HepG2 (cell line): ENCODE measurements around the gene OR2AT4. TPM values are rescaled to one million over a fixed set of nuclear protein-coding genes. Genes with fewer than 3 reads are reported as not detected.
"Not testable (repeated sequence)": the region's sequence is repeated elsewhere in the genome, so short reads cannot be mapped to it uniquely, and the experiment has no call there.

Source experiments
- ATAC-seq: fragments of 200-7000 bp; cut with Tn5 transposase; 3 replicates; pipeline ENCODE4 v1.9.1; 2020; ENCODE audit warnings: mild to moderate bottlenecking, moderate library complexity
- BruUV-seq: library from RNA; stranded (reverse); fragments of 400-500 nt; replicated peaks from 2 replicates; lab custom pipeline; 2021; lab: Mats Ljungman, UMichigan
- CTCF ChIA-PET: fragments of 300-600 bp; formaldehyde crosslinking; extraction: SDS; loops from one replicate; lab custom pipeline; 2021; ENCODE audit warnings: low total read pairs, inconsistent platforms, low intra/inter-chr PET ratio; lab: Yijun Ruan, JAX
- POLR2A ChIA-PET: fragments of 350-600 bp; sonication (Branson Sonifier 250); formaldehyde crosslinking; loops from one replicate; lab custom pipeline; 2020; ENCODE audit warnings: antibody characterized with exemption, inconsistent platforms; lab: Yijun Ruan, JAX
- DNase-seq: peaks from one replicate; pipeline ENCODE4 v3.0.0-alpha.2; 2015; ENCODE audit warnings: low spot score
- FAIRE-seq: peaks from 3 replicates; lab custom pipeline; 2011; peaks lifted over from hg19 to GRCh38; lab: Jason Lieb, UNC
- H2AFZ ChIP-seq: one replicate; pipeline ENCODE4 v1.6.1; 2011; ENCODE audit warnings: low read length, inconsistent platforms
- H3K27ac ChIP-seq: fragments of 300-600 bp; 3 replicates; pipeline ENCODE4 v1.8.0; 2011; ENCODE audit warnings: mixed run types, mild to moderate bottlenecking, mixed read lengths, low read length, inconsistent platforms; ENCODE audit not compliant: insufficient read depth; ENCODE audit errors: extremely low read length
- H3K27me3 ChIP-seq, 2 experiments: fragments of 200-600 bp in 1 of 2; 2 replicates in 1 of 2; 3 replicates in 1 of 2; pipeline versions ENCODE4 v1.6.0 to v1.8.0; 2011; ENCODE audit warnings: low read length in 2 of 2, mild to moderate bottlenecking in 2 of 2, moderate library complexity in 2 of 2, inconsistent platforms in 1 of 2; ENCODE audit not compliant: insufficient read depth in 2 of 2, control insufficient read depth in 1 of 2
- H3K36me3 ChIP-seq, 2 experiments: fragments of 200-600 bp in 1 of 2; replicated peaks in 1 of 2; 2 replicates in 1 of 2; 3 replicates in 1 of 2; pipeline versions ENCODE4 v1.5.1 to v1.8.0; 2011; ENCODE audit warnings: low read length in 2 of 2, inconsistent platforms in 1 of 2; ENCODE audit not compliant: insufficient read depth in 2 of 2, control insufficient read depth in 1 of 2
- H3K4me1 ChIP-seq: 2 replicates; pipeline ENCODE4 v1.5.1; 2012; ENCODE audit warnings: low read length, inconsistent platforms; ENCODE audit not compliant: insufficient read depth
- H3K4me2 ChIP-seq: 2 replicates; pipeline ENCODE4 v1.6.0; 2011; ENCODE audit warnings: low read depth, low read length, inconsistent platforms
- H3K4me3 ChIP-seq, 3 experiments: fragments of 200-600 bp in 1 of 3; sonication (generic), shearing (Covaris generic) in 1 of 3; replicated peaks in 1 of 3; 2 replicates each; pipeline ENCODE4 v1.5.1; 2011 to 2016; ENCODE audit warnings: low read length in 3 of 3, inconsistent platforms in 2 of 3, low read depth in 2 of 3, mild to moderate bottlenecking in 2 of 3, control low read depth in 1 of 3, mixed read lengths in 1 of 3; ENCODE audit not compliant: insufficient read depth in 1 of 3
- H3K79me2 ChIP-seq: one replicate; pipeline ENCODE4 v1.6.1; 2011; ENCODE audit warnings: low read length, inconsistent platforms; ENCODE audit not compliant: insufficient read depth
- H3K9ac ChIP-seq: 2 replicates; pipeline ENCODE4 v1.6.0; 2011; ENCODE audit warnings: mild to moderate bottlenecking, low read depth, low read length, inconsistent platforms; ENCODE audit not compliant: insufficient read depth
- H3K9me3 ChIP-seq: 2 replicates; pipeline ENCODE4 v1.5.1; 2012; ENCODE audit warnings: mild to moderate bottlenecking, low read length
- H4K20me1 ChIP-seq: 2 replicates; pipeline ENCODE4 v1.6.0; 2011; ENCODE audit warnings: inconsistent platforms, mild to moderate bottlenecking, low read length, moderate library complexity; ENCODE audit not compliant: insufficient read depth
- NFYB ChIP-seq: sonication (generic); formaldehyde crosslinking; IDR thresholded peaks from 2 replicates; pipeline ENCODE4 v1.4.0; 2020; ENCODE audit warnings: missing genetic modification reagents
- WGBS: methylation state at CpG from one replicate; pipeline ENCODE4 v1.1.6; 2017; ENCODE audit warnings: low lambda C conversion rate; 5-methylcytosine and 5-hydroxymethylcytosine counted together
- in situ Hi-C: cut with HindIII; loops from 2 replicates; pipeline ENCODE4 v1.10.0; 2017; ENCODE audit warnings: low pct_unique_long_range_greater_than_20kb; ENCODE audit not compliant: extremely low pct_ligation_motif_present
- intact Hi-C: fragments of 100-400 bp; cut with micrococcal nuclease; formaldehyde crosslinking; loops from one replicate; pipeline ENCODE4 v1.10.0; 2022; ENCODE audit not compliant: unreplicated experiment
- polyA plus RNA-seq, 8 experiments: library from polyadenylated mRNA; depleted of rRNA in 3 of 8; stranded (reverse) in 7 of 8; unstranded in 1 of 8; fragments of >200 nt; fragmentation: Illumina TruSeq in 4 of 8; extraction: Trizol in 4 of 8; gene quantifications; 2 replicates each; pipeline versions ENCODE4 v1.2.1 to v1.2.3, GENCODE V29; 2011 to 2016; ENCODE audit warnings: low read depth in 4 of 8, missing spikeins in 1 of 8, mixed read lengths in 1 of 8; ENCODE audit not compliant: insufficient read depth in 1 of 8
- total RNA-seq, 5 experiments: library from RNA; depleted of rRNA; stranded (reverse); fragments of >200 nt; fragmentation: Illumina TruSeq; extraction: Trizol; gene quantifications; 2 replicates each; pipeline ENCODE4 v1.2.3, GENCODE V29; 2016; ENCODE audit warnings: low read depth in 1 of 5

OR2AT4 gene
- total and polyA plus RNA-seq, 2 of the 13 experiments (the other 11 are each of a cell fraction or from before 2014, with no cell fraction given), result not detected

GRCh38 chr11:75098835-75099439, 2.3 kb upstream of the OR2AT4 start:
- peaks cover 0 to 22% of the 10 kb centered on the region in 2 experiments; a peak in 3 of 5 replicates for H3K27me3 ChIP-seq
- H3K27ac ChIP-seq, DNase-seq, H3K9me3 ChIP-seq, BruUV-seq, H3K4me2 ChIP-seq, ATAC-seq, H2AFZ ChIP-seq, H3K36me3 ChIP-seq, CTCF ChIA-PET, POLR2A ChIA-PET, H3K4me1 ChIP-seq, intact Hi-C loops, H3K4me3 ChIP-seq, H3K79me2 ChIP-seq, H3K9ac ChIP-seq, FAIRE-seq, in situ Hi-C loops, H4K20me1 ChIP-seq: not testable (repeated sequence)
- peak; percentile 29; the same call in 1 of the 2 replicates for TF ChIP-seq NFYB
- 82% methylated on average over 20 of the region's 22 CpGs for WGBS

- DNase-seq, H3K36me3 ChIP-seq, H2AFZ ChIP-seq, H3K79me2 ChIP-seq, intact Hi-C loops, H3K27ac ChIP-seq, H3K4me3 ChIP-seq, ATAC-seq, in situ Hi-C loops, H4K20me1 ChIP-seq, CTCF ChIA-PET, FAIRE-seq, H3K4me2 ChIP-seq, H3K4me1 ChIP-seq, BruUV-seq, H3K9me3 ChIP-seq, H3K9ac ChIP-seq, POLR2A ChIA-PET: not testable (repeated sequence)
- H3K27me3 ChIP-seq, result peaks cover 0 to 25% of the 10 kb centered on the region in 2 experiments; a peak in 3 of 5 replicates
- whole genome bisulfite sequencing, result no CpG with 5 or more reads among the region's 21 CpGs
Measured at GRCh38 chr11:75098181-75098580, 1.5 kb upstream of the OR2AT4 start.
